ENCODE results near the gene MARCHF10. TPM values are rescaled to one million over a fixed set of nuclear protein-coding genes. Genes with fewer than 3 reads are reported as not detected.

MARCHF10 gene
- polyA plus RNA-seq, 1 donor from 2014 or later, result 0.20 TPM

GRCh38 chr17:62688398-62689160, 119.5 kb downstream of the MARCHF10 start:
- no peaks in the 10 kb centered on the region for H3K36me3 Mint-ChIP-seq
- H3K4me3 Mint-ChIP-seq, result no peak overlapping the region
- H3K4me1 Mint-ChIP-seq, result peaks cover 0 to 2% (median 0%) of the 10 kb centered on the region in 3 donors
- no peaks in the 10 kb centered on the region for H3K9me3 Mint-ChIP-seq
- H3K27me3 Mint-ChIP-seq, result no peaks in the 10 kb centered on the region
- no peak overlapping the region for H3K27ac Mint-ChIP-seq

DNA sequence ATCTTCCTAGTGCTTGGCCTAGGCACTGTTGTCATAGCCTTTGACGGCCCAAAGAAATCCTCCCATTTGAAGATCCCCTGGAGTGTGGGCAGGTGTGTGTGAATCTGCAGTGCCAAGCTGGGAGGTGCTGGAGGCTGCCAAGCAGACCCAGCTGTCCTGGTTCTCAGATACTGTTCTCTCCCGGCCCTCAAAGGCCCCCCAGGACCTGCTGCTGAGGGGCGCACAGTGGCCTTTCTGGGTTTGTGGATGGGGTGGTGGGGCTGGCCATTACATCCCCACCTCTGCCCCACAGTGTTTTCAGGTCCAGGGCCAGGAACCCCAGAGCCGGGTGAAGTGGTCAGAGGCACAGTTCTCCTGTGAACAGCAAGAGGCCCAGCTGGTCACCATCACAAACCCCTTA, 120.1 kb downstream of the MARCHF10 start:
- H3K4me1 Mint-ChIP-seq, result peaks cover 0 to 2% (median 0%) of the 10 kb centered on the region in 3 donors
- no peaks in the 10 kb centered on the region for H3K9me3 Mint-ChIP-seq
- H3K36me3 Mint-ChIP-seq, result no peaks in the 10 kb centered on the region
- H3K27ac Mint-ChIP-seq, result no peak overlapping the region
- H3K27me3 Mint-ChIP-seq, result no peaks in the 10 kb centered on the region
- H3K4me3 Mint-ChIP-seq, result no peak overlapping the region

- peaks cover 0 to 2% (median 0%) of the 10 kb centered on the region in 3 donors for H3K4me1 Mint-ChIP-seq
- H3K36me3 Mint-ChIP-seq, result no peaks in the 10 kb centered on the region
- H3K9me3 Mint-ChIP-seq, result no peaks in the 10 kb centered on the region
- H3K27ac Mint-ChIP-seq, result no peak overlapping the region
- no peaks in the 10 kb centered on the region for H3K27me3 Mint-ChIP-seq
- H3K4me3 Mint-ChIP-seq, result no peak overlapping the region
Observed at GRCh38 chr17:62684179-62684578, 123.9 kb downstream of the MARCHF10 start.

- no peaks in the 10 kb centered on the region for H3K27me3 Mint-ChIP-seq
- no peaks in the 10 kb centered on the region for H3K9me3 Mint-ChIP-seq
- no peak overlapping the region for H3K4me3 Mint-ChIP-seq
- no peaks in the 10 kb centered on the region for H3K36me3 Mint-ChIP-seq
- peaks cover 0 to 2% (median 0%) of the 10 kb centered on the region in 3 donors for H3K4me1 Mint-ChIP-seq
- no peak overlapping the region for H3K27ac Mint-ChIP-seq
Observed at GRCh38 chr17:62681939-62682381, 126.2 kb downstream of the MARCHF10 start.

DNA sequence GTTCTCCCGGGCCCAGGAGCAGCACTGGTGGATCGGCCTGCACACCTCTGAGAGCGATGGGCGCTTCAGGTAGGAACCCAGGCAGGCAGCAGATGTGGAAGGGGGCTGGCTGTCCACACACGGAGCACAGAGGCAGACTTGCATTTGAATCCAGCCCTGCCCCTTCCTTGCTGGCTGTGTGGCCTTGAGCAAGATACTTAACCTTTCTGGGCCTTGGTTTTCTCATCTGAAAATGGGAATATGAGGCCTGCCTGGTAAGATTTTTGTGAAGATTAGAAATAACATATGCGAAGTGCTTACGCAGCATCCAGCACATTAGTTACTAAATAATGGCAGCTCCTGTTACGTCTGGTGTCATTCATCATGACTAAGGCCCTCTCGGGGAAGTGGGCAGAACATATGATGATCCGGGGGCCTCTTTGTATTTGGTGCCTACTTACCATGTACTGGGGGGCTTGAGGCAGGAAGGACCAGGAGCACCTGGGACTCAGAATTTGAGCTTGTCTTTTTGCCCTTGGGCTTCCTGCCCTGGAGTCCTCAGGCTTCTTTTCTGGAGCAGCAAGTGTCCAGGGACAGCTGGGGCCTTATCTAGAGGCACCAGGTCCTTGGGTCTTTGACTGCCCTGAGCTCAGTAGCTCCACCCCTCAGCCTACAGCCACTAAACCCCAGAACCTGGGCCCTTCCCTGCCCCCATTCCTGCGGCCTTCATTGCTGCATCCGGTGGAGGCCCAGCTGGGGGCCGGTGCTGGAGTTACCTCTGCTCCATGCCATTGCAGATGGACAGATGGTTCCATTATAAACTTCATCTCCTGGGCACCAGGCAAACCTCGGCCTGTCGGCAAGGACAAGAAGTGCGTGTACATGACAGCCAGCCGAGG, 126.8 kb downstream of the MARCHF10 start:
- Mint-ChIP-seq H3K27me3 (no peaks in the 10 kb centered on the region), H3K27ac (no peak overlapping the region), H3K9me3 (no peaks in the 10 kb centered on the region), H3K4me3 (no peak overlapping the region), H3K36me3 (no peaks in the 10 kb centered on the region), H3K4me1 (peaks cover 0 to 2% (median 0%) of the 10 kb centered on the region in 3 donors)

DNA sequence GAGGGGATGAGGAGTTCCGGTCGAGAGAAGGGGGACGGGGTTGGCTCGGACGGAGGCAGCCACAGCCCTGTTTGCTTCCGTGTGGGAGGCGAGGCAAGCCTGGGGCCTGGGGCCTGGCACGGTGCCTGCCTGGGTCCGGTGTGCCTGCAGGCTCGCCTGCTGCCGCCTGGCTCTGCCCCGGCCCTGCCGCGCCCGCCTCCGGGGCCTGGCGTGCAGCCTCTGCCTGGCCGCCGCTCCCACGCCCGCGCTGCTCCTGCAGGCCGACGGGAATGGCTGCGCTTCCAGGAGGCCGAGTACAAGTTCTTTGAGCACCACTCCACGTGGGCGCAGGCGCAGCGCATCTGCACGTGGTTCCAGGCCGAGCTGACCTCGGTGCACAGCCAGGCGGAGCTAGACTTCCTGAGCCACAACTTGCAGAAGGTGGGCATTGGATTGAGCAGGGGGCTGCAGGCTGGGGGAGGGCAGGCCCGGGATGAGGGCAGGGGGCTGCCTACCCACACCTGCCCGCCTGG, 127.5 kb downstream of the MARCHF10 start:
- H3K36me3 Mint-ChIP-seq, result no peaks in the 10 kb centered on the region
- peak overlapping the region in 1 of 4 donors; percentile 39 for H3K4me3 Mint-ChIP-seq
- no peaks in the 10 kb centered on the region for H3K27me3 Mint-ChIP-seq
- H3K9me3 Mint-ChIP-seq, result no peaks in the 10 kb centered on the region
- no peak overlapping the region for H3K27ac Mint-ChIP-seq
- peaks cover 0 to 2% (median 0%) of the 10 kb centered on the region in 3 donors for H3K4me1 Mint-ChIP-seq

DNA sequence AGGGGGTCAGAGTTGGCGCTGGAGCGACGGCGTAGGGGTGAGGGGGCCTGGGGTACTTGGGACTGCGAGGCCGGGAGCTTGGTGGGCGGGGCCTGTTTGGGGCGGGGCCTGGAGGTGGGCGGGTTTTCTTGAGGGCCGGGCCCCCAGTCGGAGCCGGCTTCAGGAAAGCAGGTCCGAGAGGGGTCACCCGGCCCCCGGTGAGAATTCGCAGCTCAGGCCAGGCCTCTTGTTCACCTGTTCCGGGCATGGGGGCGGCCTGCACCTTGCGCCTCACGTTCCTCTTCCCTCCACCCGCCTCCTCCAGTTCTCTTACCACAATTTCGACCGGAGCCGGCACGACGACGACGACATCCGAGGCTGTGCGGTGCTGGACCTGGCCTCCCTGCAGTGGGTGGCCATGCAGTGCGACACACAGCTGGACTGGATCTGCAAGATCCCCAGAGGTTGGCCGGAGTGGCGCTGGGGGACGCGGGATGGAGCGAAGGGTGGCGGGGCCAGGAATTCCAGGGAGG, 128.2 kb downstream of the MARCHF10 start:
- Mint-ChIP-seq H3K4me3 (no peak overlapping the region), H3K36me3 (no peaks in the 10 kb centered on the region), H3K9me3 (no peaks in the 10 kb centered on the region), H3K27ac (no peak overlapping the region), H3K4me1 (no peaks in the 10 kb centered on the region), H3K27me3 (no peaks in the 10 kb centered on the region)

DNA sequence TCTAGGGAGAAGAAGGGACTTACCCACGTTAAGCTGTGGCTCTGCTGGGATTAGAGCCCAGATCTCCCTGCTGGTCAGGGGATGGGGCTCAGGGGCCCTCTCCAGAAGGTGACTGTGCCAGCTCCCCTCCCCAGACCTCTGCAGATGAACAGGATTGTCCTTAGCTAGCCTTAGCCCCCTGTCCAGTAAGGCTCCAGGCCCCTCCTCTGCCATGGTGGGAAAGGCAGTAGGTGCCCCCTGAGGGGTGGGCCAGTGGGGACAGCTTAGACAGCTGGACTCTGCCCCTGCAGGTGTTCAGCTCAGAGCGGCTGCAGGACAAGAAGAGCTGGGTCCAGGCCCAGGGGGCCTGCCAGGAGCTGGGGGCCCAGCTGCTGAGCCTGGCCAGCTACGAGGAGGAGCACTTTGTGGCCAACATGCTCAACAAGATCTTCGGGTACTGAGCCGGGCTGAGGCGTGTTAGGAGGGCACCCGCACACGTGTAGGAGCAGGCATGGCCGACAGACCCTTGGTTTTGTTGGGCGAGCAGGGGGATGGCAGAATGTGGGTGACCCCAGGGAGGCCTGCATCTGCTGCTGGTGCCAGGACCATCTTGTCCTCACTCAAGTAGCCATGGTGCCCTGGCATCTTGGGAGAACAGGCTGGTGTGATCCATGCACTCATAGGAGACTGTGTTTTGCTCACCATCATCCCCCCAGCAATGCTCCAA, 129.7 kb downstream of the MARCHF10 start:
- no peaks in the 10 kb centered on the region for H3K9me3 Mint-ChIP-seq
- no peak overlapping the region for H3K27ac Mint-ChIP-seq
- no peaks in the 10 kb centered on the region for H3K4me1 Mint-ChIP-seq
- no peaks in the 10 kb centered on the region for H3K27me3 Mint-ChIP-seq
- no peak overlapping the region for H3K4me3 Mint-ChIP-seq
- no peaks in the 10 kb centered on the region for H3K36me3 Mint-ChIP-seq

DNA sequence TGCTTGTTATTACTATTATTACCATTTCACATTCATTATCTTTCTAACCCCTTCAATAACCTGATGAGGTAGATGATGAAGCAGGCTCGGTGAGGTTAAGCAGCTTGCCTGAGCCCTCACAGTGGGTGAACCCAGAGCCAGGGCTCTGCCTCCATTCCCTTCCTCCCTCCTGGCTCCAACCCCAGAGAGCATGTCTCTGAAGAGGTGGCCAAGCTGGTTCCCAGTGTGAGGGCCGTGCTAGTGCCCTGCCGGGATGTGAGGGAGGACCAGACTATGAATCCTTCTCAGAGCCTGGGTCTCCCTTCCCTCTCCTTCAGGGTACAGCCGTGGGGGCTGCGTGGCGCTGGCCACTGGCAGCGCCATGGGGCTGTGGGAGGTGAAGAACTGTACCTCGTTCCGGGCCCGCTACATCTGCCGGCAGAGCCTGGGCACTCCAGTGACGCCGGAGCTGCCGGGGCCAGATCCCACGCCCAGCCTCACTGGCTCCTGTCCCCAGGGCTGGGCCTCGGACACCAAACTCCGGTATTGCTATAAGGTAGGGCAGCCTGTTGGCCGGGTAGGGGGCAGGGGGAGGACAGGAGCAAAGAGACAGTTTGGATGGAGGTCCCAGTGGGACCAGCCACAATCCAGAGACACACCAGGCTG, 131.0 kb downstream of the MARCHF10 start:
- no peaks in the 10 kb centered on the region for H3K36me3 Mint-ChIP-seq
- H3K9me3 Mint-ChIP-seq, result no peaks in the 10 kb centered on the region
- H3K27me3 Mint-ChIP-seq, result no peaks in the 10 kb centered on the region
- no peak overlapping the region for H3K27ac Mint-ChIP-seq
- peaks cover 0 to 4% (median 0%) of the 10 kb centered on the region in 3 donors for H3K4me1 Mint-ChIP-seq
- no peak overlapping the region for H3K4me3 Mint-ChIP-seq

DNA sequence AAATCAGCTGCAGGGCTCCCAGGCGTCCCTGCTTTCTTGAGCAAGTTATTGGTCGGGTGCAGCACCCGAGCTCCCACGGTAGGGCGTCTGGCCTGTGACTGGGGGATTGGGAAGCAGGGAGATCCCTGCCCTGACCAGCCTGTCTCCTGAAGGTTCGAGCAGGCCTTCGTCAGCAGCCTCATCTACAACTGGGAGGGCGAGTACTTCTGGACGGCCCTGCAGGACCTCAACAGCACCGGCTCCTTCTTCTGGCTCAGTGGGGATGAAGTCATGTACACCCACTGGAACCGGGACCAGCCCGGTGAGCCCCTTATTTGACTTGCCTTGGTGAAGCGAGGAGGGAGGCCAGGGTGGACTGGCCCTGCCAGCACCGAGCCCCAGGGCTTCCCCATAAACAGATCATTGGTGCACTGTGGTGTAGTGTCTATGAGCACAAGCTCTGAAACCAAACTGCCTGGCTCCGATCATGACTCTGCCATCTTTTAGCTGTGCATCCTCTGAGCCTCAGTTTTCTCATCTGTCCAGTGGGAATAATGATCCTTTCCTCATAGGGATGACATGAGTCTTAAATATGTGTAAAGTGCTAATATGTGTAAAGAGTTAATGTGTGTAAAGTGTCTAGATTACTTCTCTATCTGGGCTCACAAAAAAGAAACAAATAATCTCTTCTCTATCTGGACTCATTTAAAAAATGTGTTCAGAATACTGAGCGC, 131.7 kb downstream of the MARCHF10 start:
- no peaks in the 10 kb centered on the region for H3K9me3 Mint-ChIP-seq
- peaks cover 0 to 4% (median 0%) of the 10 kb centered on the region in 3 donors for H3K4me1 Mint-ChIP-seq
- no peak overlapping the region for H3K27ac Mint-ChIP-seq
- no peak overlapping the region for H3K4me3 Mint-ChIP-seq
- no peaks in the 10 kb centered on the region for H3K36me3 Mint-ChIP-seq
- no peaks in the 10 kb centered on the region for H3K27me3 Mint-ChIP-seq

- H3K4me3 Mint-ChIP-seq, result no peak overlapping the region
- no peaks in the 10 kb centered on the region for H3K9me3 Mint-ChIP-seq
- no peaks in the 10 kb centered on the region for H3K27me3 Mint-ChIP-seq
- no peaks in the 10 kb centered on the region for H3K36me3 Mint-ChIP-seq
- peaks cover 0 to 4% (median 0%) of the 10 kb centered on the region in 3 donors for H3K4me1 Mint-ChIP-seq
- no peak overlapping the region for H3K27ac Mint-ChIP-seq
Observed at GRCh38 chr17:62675701-62676100, 132.4 kb downstream of the MARCHF10 start.

DNA sequence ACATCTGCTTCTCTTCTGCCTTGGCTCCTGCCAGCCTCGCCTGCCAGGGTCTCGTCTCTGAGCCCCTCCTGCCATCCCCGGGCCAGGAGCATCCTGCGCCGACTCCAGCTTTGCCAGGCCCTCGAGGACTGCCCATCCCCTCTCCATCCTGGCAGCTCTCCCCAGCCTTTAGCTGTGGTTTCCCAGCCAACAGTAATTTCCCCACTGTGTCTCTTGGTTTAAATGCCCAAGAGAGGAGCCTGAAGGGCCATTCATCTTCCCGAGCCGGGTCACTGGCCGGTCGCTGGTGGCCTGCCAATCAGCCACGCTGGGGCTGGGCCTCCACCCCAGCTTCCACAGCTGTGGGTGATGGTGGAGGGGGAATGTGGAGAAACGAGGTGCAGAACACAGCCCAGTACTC, 132.9 kb downstream of the MARCHF10 start:
- Mint-ChIP-seq H3K9me3 (no peaks in the 10 kb centered on the region), H3K36me3 (no peaks in the 10 kb centered on the region), H3K4me1 (peaks cover 0 to 4% (median 0%) of the 10 kb centered on the region in 3 donors), H3K27me3 (no peaks in the 10 kb centered on the region), H3K27ac (no peak overlapping the region), H3K4me3 (no peak overlapping the region)

DNA sequence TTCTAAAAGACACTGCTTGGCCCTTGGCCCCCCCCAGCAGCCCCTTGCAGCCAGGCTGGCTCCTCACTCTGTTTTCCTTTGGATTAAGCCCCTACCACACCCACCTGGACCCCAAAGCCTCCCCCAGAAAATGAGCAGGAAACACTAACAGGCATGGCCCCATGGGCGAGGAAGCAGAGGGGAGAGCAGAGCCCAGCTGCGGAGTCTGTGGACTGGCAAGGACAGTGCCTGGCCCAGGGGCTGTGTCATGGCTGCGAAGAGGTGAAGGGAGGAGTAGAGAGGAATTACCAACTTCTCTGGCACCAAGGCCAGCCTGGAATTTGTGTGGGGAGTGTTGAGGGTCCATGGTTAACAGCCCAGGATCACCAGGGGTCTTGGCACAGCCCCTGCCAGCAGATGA, 133.3 kb downstream of the MARCHF10 start:
- peaks cover 0 to 4% (median 0%) of the 10 kb centered on the region in 3 donors for H3K4me1 Mint-ChIP-seq
- H3K27me3 Mint-ChIP-seq, result no peaks in the 10 kb centered on the region
- H3K4me3 Mint-ChIP-seq, result no peak overlapping the region
- H3K36me3 Mint-ChIP-seq, result no peaks in the 10 kb centered on the region
- H3K27ac Mint-ChIP-seq, result no peak overlapping the region
- H3K9me3 Mint-ChIP-seq, result no peaks in the 10 kb centered on the region

DNA sequence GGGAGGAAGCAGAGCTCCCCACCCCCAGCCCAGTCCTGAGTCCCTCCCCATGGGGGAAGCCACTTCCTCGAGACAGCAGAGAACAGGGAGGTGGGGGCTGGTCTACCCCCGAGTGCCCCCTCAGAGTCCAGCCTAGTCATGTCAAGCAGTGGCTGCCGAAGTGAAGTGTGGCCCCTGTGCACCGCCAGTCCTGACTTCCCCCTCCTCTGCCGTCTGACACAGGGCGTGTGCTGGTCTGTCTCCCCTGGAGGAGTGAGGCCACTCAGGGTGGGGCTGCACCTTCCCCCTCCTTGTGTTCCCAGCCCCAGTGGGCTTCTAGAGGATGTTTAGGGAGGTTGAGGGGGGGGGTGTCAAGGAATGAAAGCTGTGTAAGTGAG, 133.8 kb downstream of the MARCHF10 start:
- Mint-ChIP-seq H3K27me3 (no peaks in the 10 kb centered on the region), H3K36me3 (no peaks in the 10 kb centered on the region), H3K4me3 (no peak overlapping the region), H3K9me3 (no peaks in the 10 kb centered on the region), H3K4me1 (peaks cover 0 to 4% (median 0%) of the 10 kb centered on the region in 3 donors), H3K27ac (no peak overlapping the region)
